ENCODE measurements around the gene PHF8. TPM values are rescaled to one million over a fixed set of nuclear protein-coding genes. Genes with fewer than 3 reads are reported as not detected.

Gene PHF8
- total RNA-seq, 2 donors from 2014 or later, result 19.2 to 27.7 TPM

DNA sequence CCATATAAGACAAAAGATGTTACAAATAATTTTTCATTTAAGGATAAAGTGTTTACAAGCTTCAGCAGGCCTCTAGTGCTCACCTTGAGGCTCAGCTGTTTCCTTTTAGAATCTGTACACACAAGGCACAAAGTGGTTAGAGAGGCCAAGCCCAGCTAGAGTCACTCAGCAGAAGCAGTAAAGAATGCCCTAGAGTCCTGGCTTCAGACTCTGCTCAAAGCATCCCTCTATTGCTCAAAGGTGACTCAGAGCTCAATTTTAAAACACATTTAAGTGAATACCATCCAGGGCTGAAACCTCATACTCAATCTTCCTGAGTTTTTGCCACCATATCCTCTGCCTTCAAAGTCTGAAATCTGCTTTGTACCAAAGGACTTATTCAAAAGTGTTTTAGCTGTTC, 22.6 kb upstream of the PHF8 start:
- H3K36me3 ChIP-seq (replicated peaks in 1 of 2; ENCODE audit: insufficient read depth in 1 of 2, low read depth in 2 of 2), result no peaks in the 10 kb centered on the region
- H3K27me3 ChIP-seq, result no peaks in the 10 kb centered on the region
- no peak for TF ChIP-seq POLR2A (IDR thresholded peaks at IDR 0.05)
- TF ChIP-seq, protein P1, sequence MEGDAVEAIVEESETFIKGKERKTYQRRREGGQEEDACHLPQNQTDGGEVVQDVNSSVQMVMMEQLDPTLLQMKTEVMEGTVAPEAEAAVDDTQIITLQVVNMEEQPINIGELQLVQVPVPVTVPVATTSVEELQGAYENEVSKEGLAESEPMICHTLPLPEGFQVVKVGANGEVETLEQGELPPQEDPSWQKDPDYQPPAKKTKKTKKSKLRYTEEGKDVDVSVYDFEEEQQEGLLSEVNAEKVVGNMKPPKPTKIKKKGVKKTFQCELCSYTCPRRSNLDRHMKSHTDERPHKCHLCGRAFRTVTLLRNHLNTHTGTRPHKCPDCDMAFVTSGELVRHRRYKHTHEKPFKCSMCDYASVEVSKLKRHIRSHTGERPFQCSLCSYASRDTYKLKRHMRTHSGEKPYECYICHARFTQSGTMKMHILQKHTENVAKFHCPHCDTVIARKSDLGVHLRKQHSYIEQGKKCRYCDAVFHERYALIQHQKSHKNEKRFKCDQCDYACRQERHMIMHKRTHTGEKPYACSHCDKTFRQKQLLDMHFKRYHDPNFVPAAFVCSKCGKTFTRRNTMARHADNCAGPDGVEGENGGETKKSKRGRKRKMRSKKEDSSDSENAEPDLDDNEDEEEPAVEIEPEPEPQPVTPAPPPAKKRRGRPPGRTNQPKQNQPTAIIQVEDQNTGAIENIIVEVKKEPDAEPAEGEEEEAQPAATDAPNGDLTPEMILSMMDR (IDR thresholded peaks at IDR 0.05), result no peak
- no peak overlapping the region for H3K27ac ChIP-seq
- intact Hi-C loops (cut with DNase I), result no loop called here
- no peaks in the 10 kb centered on the region for H3K9me3 ChIP-seq
- DNase-seq (no peak), ATAC-seq (no peak)
- no peaks in the 10 kb centered on the region for H3K4me1 ChIP-seq
- H3K4me3 ChIP-seq, result no peak overlapping the region

DNA sequence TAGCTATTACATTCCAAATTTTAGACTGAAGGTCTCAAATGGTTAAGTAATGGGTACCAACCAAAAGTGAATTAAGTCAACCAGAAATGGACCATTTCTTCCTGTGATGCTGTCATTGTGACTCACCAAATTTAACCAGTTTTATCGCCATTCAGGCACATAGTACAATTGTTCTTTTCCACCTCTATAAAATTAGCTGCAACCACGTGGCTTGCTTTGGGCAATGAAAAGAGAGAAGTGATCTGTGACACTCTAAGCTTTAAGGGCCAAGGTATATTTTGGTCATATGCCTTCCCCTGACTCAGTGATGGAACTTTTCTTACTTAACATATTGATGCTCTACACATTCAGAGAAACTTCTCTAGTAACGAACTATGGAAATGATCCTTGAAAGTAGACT, 20.3 kb upstream of the PHF8 start:
- H3K27ac ChIP-seq, result no peak overlapping the region
- ATAC-seq, result no peak
- no peak overlapping the region for H3K4me3 ChIP-seq
- DNase-seq, result no peak
- H3K9me3 ChIP-seq, result no peaks in the 10 kb centered on the region
- intact Hi-C loops (cut with DNase I), result no loop called here
- WGBS, 2 donors, result 83 to 86% methylated on average over 2 to 3 of the region's 3 CpGs
- no peaks in the 10 kb centered on the region for H3K36me3 ChIP-seq (replicated peaks in 1 of 2; ENCODE audit: insufficient read depth in 1 of 2, low read depth in 2 of 2)
- TF ChIP-seq, protein P1 (IDR thresholded peaks at IDR 0.05), result no peak
- no peak for TF ChIP-seq POLR2A (IDR thresholded peaks at IDR 0.05)
- H3K27me3 ChIP-seq, result no peaks in the 10 kb centered on the region
- H3K4me1 ChIP-seq, result no peaks in the 10 kb centered on the region

DNA sequence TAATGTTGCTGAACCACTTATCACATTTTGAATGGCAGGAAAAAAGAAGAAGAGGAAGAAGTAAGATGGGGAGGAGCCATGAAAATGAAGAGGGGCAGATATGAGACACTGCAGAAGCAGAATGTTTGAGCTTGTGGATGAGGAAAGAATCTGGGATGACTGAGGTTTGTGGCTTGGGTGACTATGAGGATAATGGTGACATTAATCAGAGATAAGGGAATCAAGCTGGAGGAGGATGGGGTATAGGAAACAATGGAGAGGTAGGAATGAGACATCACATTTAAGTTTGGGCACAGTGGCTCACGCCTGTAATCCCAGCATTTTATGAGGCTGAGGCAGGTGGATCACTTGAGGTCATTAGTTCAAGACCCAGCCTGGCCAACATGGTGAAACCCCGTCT, 19.1 kb upstream of the PHF8 start:
- intact Hi-C loops (cut with DNase I), result no loop called here
- Histone ChIP-seq H3K27me3 (no peaks in the 10 kb centered on the region), H3K4me3 (no peak overlapping the region), H3K4me1 (no peaks in the 10 kb centered on the region), H3K36me3 (replicated peaks in 1 of 2; ENCODE audit: insufficient read depth in 1 of 2, low read depth in 2 of 2) (no peaks in the 10 kb centered on the region), H3K9me3 (no peaks in the 10 kb centered on the region), H3K27ac (no peak overlapping the region)
- 69 to 95% methylated on average over 2 of the region's 2 CpGs for WGBS, 2 donors
- ATAC-seq (no peak), DNase-seq (no peak)
- no peak for TF ChIP-seq POLR2A (IDR thresholded peaks at IDR 0.05)
- TF ChIP-seq, protein P1 (IDR thresholded peaks at IDR 0.05), result no peak

DNA sequence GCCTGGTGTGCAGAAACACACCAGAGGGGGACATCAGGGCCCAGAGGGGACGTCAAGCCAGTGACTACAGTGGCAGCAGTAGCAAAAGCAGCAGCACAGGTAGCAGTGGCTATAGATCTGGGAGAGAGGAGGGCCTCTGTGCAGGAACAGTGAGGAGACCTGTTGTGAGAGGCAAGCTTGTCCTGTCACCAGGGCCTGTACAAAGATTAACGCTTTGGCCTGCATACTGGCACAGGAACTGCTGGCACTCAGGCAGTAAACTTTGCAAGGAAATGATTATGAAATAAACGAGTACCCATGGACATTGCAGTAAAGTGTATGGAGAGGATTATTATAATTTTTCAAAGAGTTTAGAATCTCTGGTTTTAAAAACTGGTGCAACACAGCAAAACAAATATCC, 5.5 kb upstream of the PHF8 start:
- H3K4me3 ChIP-seq, result no peak overlapping the region
- 15 to 16% methylated on average over 2 of the region's 3 CpGs for WGBS, 2 donors
- H3K27me3 ChIP-seq, result no peaks in the 10 kb centered on the region
- intact Hi-C loops (cut with DNase I), result no loop called here
- ATAC-seq (no peak), DNase-seq (peak in 2 of 4 donors; percentile 4 to 14)
- TF ChIP-seq POLR2A (IDR thresholded peaks at IDR 0.05), result no peak
- TF ChIP-seq, protein P1 (IDR thresholded peaks at IDR 0.05), result no peak
- no peaks in the 10 kb centered on the region for H3K36me3 ChIP-seq (replicated peaks in 1 of 2; ENCODE audit: insufficient read depth in 1 of 2, low read depth in 2 of 2)
- H3K4me1 ChIP-seq, result peaks cover 11% of the 10 kb centered on the region
- H3K27ac ChIP-seq, result no peak overlapping the region
- H3K9me3 ChIP-seq, result no peaks in the 10 kb centered on the region

DNA sequence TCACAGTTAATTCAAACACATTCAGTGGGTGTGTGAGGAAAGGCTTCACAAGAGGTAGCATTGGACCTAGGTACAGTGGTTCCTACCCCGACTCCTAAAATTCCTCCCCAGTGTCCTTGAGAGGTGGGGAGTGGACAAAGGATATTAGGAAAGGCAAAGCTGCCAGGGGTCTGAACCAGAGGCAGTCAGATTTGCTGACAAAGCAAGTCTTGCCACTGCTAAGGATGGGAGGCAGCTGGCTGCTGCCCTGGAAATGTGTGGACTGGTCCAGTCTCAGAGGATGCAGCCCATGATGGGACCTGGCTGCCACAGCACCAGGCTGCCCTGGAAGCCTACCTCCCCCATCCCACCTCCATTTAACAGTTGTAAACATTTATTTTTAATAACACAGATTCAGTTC, 4.1 kb upstream of the PHF8 start:
- intact Hi-C loops (cut with DNase I), result no loop called here
- no peak for DNase-seq
- peaks cover 11% of the 10 kb centered on the region for H3K4me1 ChIP-seq
- H3K36me3 ChIP-seq (replicated peaks in 1 of 2; ENCODE audit: insufficient read depth in 1 of 2, low read depth in 2 of 2), result no peaks in the 10 kb centered on the region
- no peak for ATAC-seq
- H3K9me3 ChIP-seq, result no peaks in the 10 kb centered on the region
- no peak overlapping the region for H3K27ac ChIP-seq
- WGBS, 2 donors, result 50 to 67% methylated on average over 1 of the region's 1 CpG
- TF ChIP-seq, protein P1 (IDR thresholded peaks at IDR 0.05), result no peak
- TF ChIP-seq POLR2A (IDR thresholded peaks at IDR 0.05), result no peak
- H3K27me3 ChIP-seq, result no peaks in the 10 kb centered on the region
- no peak overlapping the region for H3K4me3 ChIP-seq
